Lower leg skin (tissue), 4 donors: Measurements from ENCODE around the gene CFAP107. TPM values are rescaled to one million over a fixed set of nuclear protein-coding genes. Genes with fewer than 3 reads are reported as not detected.

ENCODE experiments used
- DNase-seq, 2 donors: peaks; one replicate each; pipeline ENCODE4 v3.0.0-alpha.2; 2019; ENCODE audit warnings: low spot score in 2 of 2
- H3K4me3 ChIP-seq: fragments of 200-600 bp; sonication (generic); 2 replicates; pipeline ENCODE4 v1.5.1; 2017; ENCODE audit warnings: mild to moderate bottlenecking, low read depth; ENCODE audit not compliant: poor library complexity, severe bottlenecking
- CTCF ChIP-seq, 3 donors: fragments of 450-650 bp; IDR thresholded peaks; one replicate each; pipeline ENCODE4 v1.5.1; 2016; ENCODE audit warnings: antibody characterized with exemption in 3 of 3, mild to moderate bottlenecking in 3 of 3, moderate library complexity in 2 of 3
- POLR2A ChIP-seq, 2 donors: fragments of 450-650 bp; IDR thresholded peaks; one replicate each; pipeline ENCODE4 v1.6.1; 2016 to 2017; ENCODE audit warnings: antibody characterized with exemption in 2 of 2, mild to moderate bottlenecking in 1 of 2, moderate library complexity in 1 of 2
- WGBS, 2 donors: methylation state at CpG; one replicate each; pipeline ENCODE4 v1.1.5; 2018; 5-methylcytosine and 5-hydroxymethylcytosine counted together
- intact Hi-C: fragments of 100-400 bp; cut with DNase I; formaldehyde crosslinking; loops from one replicate; pipeline ENCODE4 v1.15.0; 2023; ENCODE audit warnings: low total_unique reads
- total RNA-seq, 4 donors: library from RNA; depleted of rRNA; stranded (reverse); fragments of >200 nt; gene quantifications; one replicate each; pipeline ENCODE4 v1.1.0, GENCODE V29; 2016

CFAP107 gene
- total RNA-seq, 4 donors from 2014 or later = 0.13 to 0.27 TPM; not detected in 2

- intact Hi-C loops = no loop called here
- H3K4me3 ChIP-seq = no peak overlapping the region
Measured at GRCh38 chr1:12714710-12715475, 31.1 kb upstream of the CFAP107 start.

DNA sequence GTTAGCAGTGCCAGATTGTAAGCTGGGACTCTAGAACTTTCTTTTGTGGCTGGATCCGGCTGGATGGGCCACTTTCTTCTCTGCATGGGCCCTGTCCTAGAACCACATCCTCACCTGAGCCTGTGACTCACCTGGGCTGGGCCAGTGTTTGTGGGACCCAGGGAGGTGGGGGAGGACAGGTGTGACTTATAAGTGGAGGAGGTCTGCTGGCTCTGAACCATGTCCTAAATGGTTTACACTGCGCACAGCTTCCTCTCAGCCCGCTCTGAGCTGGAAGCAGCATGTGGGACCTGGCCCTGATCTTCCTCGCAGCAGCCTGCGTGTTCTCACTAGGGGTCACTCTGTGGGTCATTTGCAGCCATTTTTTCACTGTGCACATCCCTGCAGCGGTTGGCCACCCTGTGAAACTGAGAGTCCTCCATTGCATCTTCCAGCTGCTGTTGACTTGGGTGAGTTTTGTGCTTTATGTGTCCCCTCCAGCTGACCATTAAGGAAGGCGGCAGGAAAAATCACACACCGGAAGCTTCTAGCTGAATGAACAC, 30.0 kb upstream of the CFAP107 start, which contains the start of gene AADACL3:
Gene AADACL3, plus strand, starts transcription at position 215 of the 542 bp plus-strand sequence. Its CDS starts 67 bp downstream, at position 282.
- H3K4me3 ChIP-seq = no peak within 1 kb of the TSS
- 86 to 91% methylated on average over 8 of the region's 8 CpGs for WGBS, 2 donors
- intact Hi-C loops = no loop called here
- TF ChIP-seq CTCF (IDR thresholded peaks at IDR 0.05) (no peak), POLR2A (IDR thresholded peaks at IDR 0.05) (no peak)
- DNase-seq = no peak

More at GRCh38 chr1:12714710-12715475, 31.1 kb upstream of the CFAP107 start:
- no peak for TF ChIP-seq POLR2A (IDR thresholded peaks at IDR 0.05)
- no peak for TF ChIP-seq CTCF (IDR thresholded peaks at IDR 0.05)
- 77 to 81% methylated on average over 3 of the region's 3 CpGs for WGBS, 2 donors
- no peak for DNase-seq

DNA sequence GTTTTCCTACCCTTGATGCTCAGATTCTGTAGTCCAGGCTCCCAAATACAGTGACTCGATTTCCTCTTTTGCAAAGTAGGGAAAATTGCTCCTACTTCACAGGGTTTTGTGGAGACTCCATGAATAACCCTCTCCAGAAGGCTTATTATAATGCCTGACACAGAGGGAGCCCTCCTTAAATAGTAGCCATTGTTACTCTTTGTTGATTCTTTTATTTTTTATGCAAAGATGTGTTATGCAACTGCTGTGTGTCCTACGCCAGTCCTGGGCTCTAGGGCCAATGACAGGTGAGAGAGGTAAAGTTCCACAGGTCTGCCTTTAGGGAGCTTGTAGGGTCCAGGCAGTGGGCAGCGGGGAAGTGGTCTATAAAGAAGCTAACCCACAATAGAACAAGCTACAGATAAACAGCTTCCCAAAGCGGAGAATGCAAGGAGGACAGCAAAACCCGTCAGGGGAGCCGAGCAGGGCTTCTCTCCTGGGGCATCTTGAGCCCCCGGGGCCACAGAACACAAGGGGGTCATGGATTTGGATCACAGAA, 28.6 kb upstream of the CFAP107 start:
- TF ChIP-seq POLR2A (IDR thresholded peaks at IDR 0.05) = no peak
- no peak for TF ChIP-seq CTCF (IDR thresholded peaks at IDR 0.05)
- WGBS, 2 donors = 82 to 84% methylated on average over 7 of the region's 7 CpGs
- intact Hi-C loops = no loop called here
- DNase-seq = no peak
- H3K4me3 ChIP-seq = no peak overlapping the region

- no peak for DNase-seq
- intact Hi-C loops = no loop called here
- TF ChIP-seq POLR2A (IDR thresholded peaks at IDR 0.05) (no peak), CTCF (IDR thresholded peaks at IDR 0.05) (no peak)
- H3K4me3 ChIP-seq = no peak overlapping the region
- 42 to 50% methylated on average over 1 of the region's 1 CpG for WGBS, 2 donors
Measured at GRCh38 chr1:12722626-12723025, 23.4 kb upstream of the CFAP107 start.

GRCh38 chr1:12728391-12728790, 17.6 kb upstream of the CFAP107 start:
- no peak overlapping the region for H3K4me3 ChIP-seq
- no peak for DNase-seq
- WGBS, 2 donors = 67 to 87% methylated on average over 2 of the region's 2 CpGs
- TF ChIP-seq POLR2A (IDR thresholded peaks at IDR 0.05) (no peak), CTCF (IDR thresholded peaks at IDR 0.05) (no peak)
- intact Hi-C loops = no loop called here
